A673 (cell line): ENCODE measurements around the gene OLA1.

Source experiments
- CTCF ChIP-seq: fragments of 300-800, 200-600 bp; sonication (generic); conservative IDR thresholded peaks from 2 replicates; pipeline ENCODE4 v1.5.1; 2017; ENCODE audit warnings: low read depth, mild to moderate bottlenecking, antibody characterized with exemption, low read length, moderate library complexity, mixed read lengths
- EZH2 ChIP-seq: fragments of 200-600 bp; sonication (generic); IDR thresholded peaks from 2 replicates; pipeline ENCODE4 v1.6.1; 2017; ENCODE audit warnings: borderline replicate concordance, low read depth, mild to moderate bottlenecking, mixed read lengths, antibody characterized with exemption, low read length; ENCODE audit not compliant: poor library complexity, severe bottlenecking

GRCh38 chr2:174176898-174177297, 71.4 kb downstream of the OLA1 start:
- no peak for TF ChIP-seq CTCF
- no peak for TF ChIP-seq EZH2
